SK-N-SH treated with all-trans-retinoic acid at 6 μM for 48 hours (cell line): ENCODE results near the gene COBLL1.

Experiments used
- ATAC-seq: fragments of 200-7000 bp; cut with Tn5 transposase; 3 replicates; pipeline ENCODE4 v1.9.1; 2020; ENCODE audit warnings: mild to moderate bottlenecking, moderate library complexity
- ARNTL ChIP-seq: fragments of 450-650 bp; formaldehyde crosslinking; IDR thresholded peaks from 2 replicates; pipeline ENCODE4 v1.5.0; 2020; ENCODE audit warnings: low read depth, mild to moderate bottlenecking, moderate library complexity, borderline replicate concordance
- BACH2 ChIP-seq: fragments of 250-450 bp; sonication (Bioruptor Pico); IDR thresholded peaks from 2 replicates; pipeline ENCODE4 v1.9.0; 2021; ENCODE audit warnings: mild to moderate bottlenecking, borderline replicate concordance
- CSDC2 ChIP-seq: fragments of 250-450 bp; sonication (Bioruptor Pico); IDR thresholded peaks from 2 replicates; pipeline ENCODE4 v1.5.0; 2020; ENCODE audit warnings: mild to moderate bottlenecking, moderate library complexity
- ESRRG ChIP-seq: fragments of 250-450 bp; sonication (Bioruptor Pico); IDR thresholded peaks from 2 replicates; pipeline ENCODE4 v1.6.1; 2021; ENCODE audit warnings: mild to moderate bottlenecking
- GLIS3 ChIP-seq: fragments of 250-450 bp; sonication (Bioruptor Pico); IDR thresholded peaks from 2 replicates; pipeline ENCODE4 v1.5.0; 2020; ENCODE audit warnings: mild to moderate bottlenecking, moderate library complexity
- ISL1 ChIP-seq: fragments of 250-450 bp; sonication (Bioruptor Pico); IDR thresholded peaks from 2 replicates; pipeline ENCODE4 v2.1.2; 2022; ENCODE audit warnings: mild to moderate bottlenecking, moderate library complexity
- OSR1 ChIP-seq: fragments of 250-450 bp; sonication (Bioruptor Pico); IDR thresholded peaks from 2 replicates; pipeline ENCODE4 v1.8.0; 2022; ENCODE audit warnings: moderate library complexity, mild to moderate bottlenecking, inconsistent platforms
- PPARA ChIP-seq: fragments of 250-450 bp; sonication (Bioruptor Pico); IDR thresholded peaks from 2 replicates; pipeline ENCODE4 v1.5.0; 2020; ENCODE audit warnings: mild to moderate bottlenecking, borderline replicate concordance
- RARB ChIP-seq: fragments of 250-450 bp; sonication (Bioruptor Pico); IDR thresholded peaks from 2 replicates; pipeline ENCODE4 v1.8.0; 2021; ENCODE audit warnings: mild to moderate bottlenecking, moderate library complexity
- SNAI2 ChIP-seq: fragments of 250-450 bp; sonication (Bioruptor Pico); IDR thresholded peaks from 2 replicates; pipeline ENCODE4 v1.5.0; 2020; ENCODE audit warnings: mild to moderate bottlenecking, moderate library complexity
- TCF4 ChIP-seq: fragments of 250-450 bp; sonication (Bioruptor Pico); IDR thresholded peaks from 2 replicates; pipeline ENCODE4 v1.8.0; 2021; ENCODE audit warnings: mild to moderate bottlenecking, moderate library complexity, borderline replicate concordance
- TOX ChIP-seq: fragments of 250-450 bp; sonication (Bioruptor Pico); IDR thresholded peaks from 2 replicates; pipeline ENCODE4 v1.8.0; 2021; ENCODE audit warnings: mild to moderate bottlenecking, moderate library complexity, borderline replicate concordance
- ZC3H10 ChIP-seq: fragments of 250-450 bp; sonication (Bioruptor Pico); IDR thresholded peaks from 2 replicates; pipeline ENCODE4 v1.5.1; 2021; ENCODE audit warnings: mild to moderate bottlenecking, moderate library complexity
- ZFP3 ChIP-seq: fragments of 250-450 bp; sonication (Bioruptor Pico); IDR thresholded peaks from 2 replicates; pipeline ENCODE4 v1.5.0; 2020; ENCODE audit warnings: mild to moderate bottlenecking, moderate library complexity
- ZFP30 ChIP-seq: fragments of 450-650 bp; formaldehyde crosslinking; IDR thresholded peaks from 2 replicates; pipeline ENCODE4 v1.5.0; 2022; ENCODE audit warnings: mild to moderate bottlenecking, moderate library complexity
- ZNF565 ChIP-seq: fragments of 450-650 bp; formaldehyde crosslinking; conservative IDR thresholded peaks from 2 replicates; pipeline ENCODE4 v1.5.0; 2020; ENCODE audit warnings: low read depth, mild to moderate bottlenecking, moderate library complexity
- ZNF70 ChIP-seq: fragments of 450-650 bp; formaldehyde crosslinking; IDR thresholded peaks from 2 replicates; pipeline ENCODE4 v1.5.0; 2020; ENCODE audit warnings: mild to moderate bottlenecking, moderate library complexity
- ZNF8 ChIP-seq: fragments of 450-650 bp; formaldehyde crosslinking; IDR thresholded peaks from 2 replicates; pipeline ENCODE4 v1.5.0; 2020; ENCODE audit warnings: mild to moderate bottlenecking, moderate library complexity
- TF ChIP-seq, protein P1 (sequence below): fragments of 250-450 bp; sonication (Bioruptor Pico); IDR thresholded peaks from 2 replicates; pipeline ENCODE4 v1.5.0; 2020; ENCODE audit warnings: mild to moderate bottlenecking, moderate library complexity
- TF ChIP-seq, protein P2 (sequence below): fragments of 250-450 bp; sonication (Bioruptor Pico); IDR thresholded peaks from 2 replicates; pipeline ENCODE4 v1.8.0; 2020; ENCODE audit warnings: mild to moderate bottlenecking, moderate library complexity, borderline replicate concordance
- TF ChIP-seq, protein P3 (sequence below): fragments of 250-450 bp; sonication (Bioruptor Pico); IDR thresholded peaks from 2 replicates; pipeline ENCODE4 v1.8.0; 2021; ENCODE audit warnings: low read depth, mild to moderate bottlenecking, moderate library complexity, borderline replicate concordance
- TF ChIP-seq, protein P4 (sequence below): fragments of 250-450 bp; sonication (Bioruptor Pico); IDR thresholded peaks from 2 replicates; pipeline ENCODE4 v1.5.1; 2021; ENCODE audit warnings: mild to moderate bottlenecking, moderate library complexity

Gene COBLL1

DNA sequence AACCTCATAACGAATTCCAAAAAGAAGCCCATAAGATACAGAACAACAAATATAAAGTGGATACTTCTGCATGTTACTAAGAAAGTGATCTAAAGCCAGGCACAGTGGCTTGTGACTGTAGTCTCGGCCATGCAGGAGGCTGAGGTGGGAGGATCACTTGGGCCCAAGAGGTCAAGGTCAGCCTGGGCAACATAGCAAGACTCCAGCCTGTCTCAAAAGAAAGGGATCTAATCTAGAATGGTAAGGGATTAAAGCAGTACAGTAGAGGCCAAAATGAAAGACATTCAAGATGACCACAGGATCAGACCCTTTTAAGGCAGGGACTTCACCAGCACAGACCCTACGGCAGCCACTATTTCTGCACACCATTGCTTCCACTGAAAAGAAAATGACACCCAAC lies 3.8 kb downstream of the COBLL1 start (continued):
- TF ChIP-seq ZFP30 (CRISPR knock-in tag) = no peak

DNA sequence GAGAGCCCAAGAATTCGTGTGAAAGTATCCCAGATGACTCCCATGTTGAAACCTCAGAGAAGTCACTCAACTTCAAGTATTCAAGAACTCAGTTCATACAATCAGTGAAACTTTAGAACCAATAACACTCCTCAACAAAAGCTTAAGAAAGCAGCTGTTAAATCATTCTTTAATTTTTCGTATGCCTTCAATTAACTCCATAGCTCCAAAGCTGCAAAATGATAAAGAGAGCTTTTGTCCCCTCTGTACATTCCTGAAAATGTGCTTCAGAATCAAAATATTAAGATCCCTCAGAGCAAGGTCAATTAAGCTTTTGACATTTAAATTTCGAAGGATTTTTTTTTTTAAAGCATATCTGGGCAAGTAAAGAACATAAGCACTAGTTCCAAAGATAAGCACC lies 4.7 kb downstream of the COBLL1 start:
- no peak for TF ChIP-seq ZNF70 (CRISPR knock-in tag)
- no peak for TF ChIP-seq ARNTL
- no peak for TF ChIP-seq ZFP3 (CRISPR knock-in tag)
- no peak for TF ChIP-seq TCF4
- no peak for TF ChIP-seq CSDC2 (CRISPR knock-in tag)
- TF ChIP-seq ISL1 (CRISPR knock-in tag) = no peak
- ATAC-seq = no peak

DNA sequence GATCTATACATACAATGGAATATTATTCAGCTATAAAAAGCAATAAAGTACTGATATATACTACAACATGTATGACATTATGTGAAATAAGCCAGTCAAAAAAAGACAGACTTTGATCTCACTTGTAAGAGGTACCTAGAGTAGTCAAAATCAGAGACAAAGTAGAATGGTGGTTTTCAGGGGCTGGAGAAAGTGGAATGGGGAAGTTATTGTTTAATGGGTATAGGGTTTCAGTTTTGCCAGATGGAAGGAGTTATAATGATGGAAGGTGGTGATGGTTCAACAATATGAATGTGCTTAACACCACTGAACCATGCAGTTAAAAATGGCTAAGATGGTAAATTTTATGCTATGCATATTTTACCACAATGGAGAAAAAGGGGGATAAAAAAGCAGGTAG lies 6.3 kb downstream of the COBLL1 start:
- ATAC-seq = no peak

DNA sequence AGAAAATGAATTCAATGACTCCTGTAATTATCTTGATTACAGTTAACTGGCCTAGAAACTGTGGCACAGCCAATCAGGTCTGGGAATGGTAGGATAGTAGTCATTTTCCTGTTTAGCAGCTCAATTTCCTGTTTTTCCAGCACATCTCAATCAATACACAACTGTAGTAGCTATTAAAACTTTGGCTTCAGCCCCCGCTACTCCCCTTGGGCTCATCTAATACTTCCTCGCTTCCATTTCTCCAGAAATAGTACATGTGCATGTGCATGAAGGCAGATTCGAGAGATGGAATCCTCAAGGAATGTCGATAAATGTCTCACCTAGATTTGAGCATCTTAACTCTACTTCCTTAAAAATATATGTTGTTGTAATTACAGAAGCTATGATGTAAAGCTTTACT lies 9.7 kb downstream of the COBLL1 start:
- ATAC-seq = no peak
- TF ChIP-seq ZC3H10 (CRISPR knock-in tag) = no peak
- no peak for TF ChIP-seq SNAI2 (CRISPR knock-in tag)
- TF ChIP-seq ISL1 (CRISPR knock-in tag) = no peak
- TF ChIP-seq RARB (CRISPR knock-in tag) = no peak
- no peak for TF ChIP-seq ZNF8
- TF ChIP-seq, protein P1, sequence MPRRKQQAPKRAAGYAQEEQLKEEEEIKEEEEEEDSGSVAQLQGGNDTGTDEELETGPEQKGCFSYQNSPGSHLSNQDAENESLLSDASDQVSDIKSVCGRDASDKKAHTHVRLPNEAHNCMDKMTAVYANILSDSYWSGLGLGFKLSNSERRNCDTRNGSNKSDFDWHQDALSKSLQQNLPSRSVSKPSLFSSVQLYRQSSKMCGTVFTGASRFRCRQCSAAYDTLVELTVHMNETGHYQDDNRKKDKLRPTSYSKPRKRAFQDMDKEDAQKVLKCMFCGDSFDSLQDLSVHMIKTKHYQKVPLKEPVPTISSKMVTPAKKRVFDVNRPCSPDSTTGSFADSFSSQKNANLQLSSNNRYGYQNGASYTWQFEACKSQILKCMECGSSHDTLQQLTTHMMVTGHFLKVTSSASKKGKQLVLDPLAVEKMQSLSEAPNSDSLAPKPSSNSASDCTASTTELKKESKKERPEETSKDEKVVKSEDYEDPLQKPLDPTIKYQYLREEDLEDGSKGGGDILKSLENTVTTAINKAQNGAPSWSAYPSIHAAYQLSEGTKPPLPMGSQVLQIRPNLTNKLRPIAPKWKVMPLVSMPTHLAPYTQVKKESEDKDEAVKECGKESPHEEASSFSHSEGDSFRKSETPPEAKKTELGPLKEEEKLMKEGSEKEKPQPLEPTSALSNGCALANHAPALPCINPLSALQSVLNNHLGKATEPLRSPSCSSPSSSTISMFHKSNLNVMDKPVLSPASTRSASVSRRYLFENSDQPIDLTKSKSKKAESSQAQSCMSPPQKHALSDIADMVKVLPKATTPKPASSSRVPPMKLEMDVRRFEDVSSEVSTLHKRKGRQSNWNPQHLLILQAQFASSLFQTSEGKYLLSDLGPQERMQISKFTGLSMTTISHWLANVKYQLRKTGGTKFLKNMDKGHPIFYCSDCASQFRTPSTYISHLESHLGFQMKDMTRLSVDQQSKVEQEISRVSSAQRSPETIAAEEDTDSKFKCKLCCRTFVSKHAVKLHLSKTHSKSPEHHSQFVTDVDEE (CRISPR knock-in tag) = no peak
- no peak for TF ChIP-seq BACH2 (CRISPR knock-in tag)
- TF ChIP-seq, protein P2, sequence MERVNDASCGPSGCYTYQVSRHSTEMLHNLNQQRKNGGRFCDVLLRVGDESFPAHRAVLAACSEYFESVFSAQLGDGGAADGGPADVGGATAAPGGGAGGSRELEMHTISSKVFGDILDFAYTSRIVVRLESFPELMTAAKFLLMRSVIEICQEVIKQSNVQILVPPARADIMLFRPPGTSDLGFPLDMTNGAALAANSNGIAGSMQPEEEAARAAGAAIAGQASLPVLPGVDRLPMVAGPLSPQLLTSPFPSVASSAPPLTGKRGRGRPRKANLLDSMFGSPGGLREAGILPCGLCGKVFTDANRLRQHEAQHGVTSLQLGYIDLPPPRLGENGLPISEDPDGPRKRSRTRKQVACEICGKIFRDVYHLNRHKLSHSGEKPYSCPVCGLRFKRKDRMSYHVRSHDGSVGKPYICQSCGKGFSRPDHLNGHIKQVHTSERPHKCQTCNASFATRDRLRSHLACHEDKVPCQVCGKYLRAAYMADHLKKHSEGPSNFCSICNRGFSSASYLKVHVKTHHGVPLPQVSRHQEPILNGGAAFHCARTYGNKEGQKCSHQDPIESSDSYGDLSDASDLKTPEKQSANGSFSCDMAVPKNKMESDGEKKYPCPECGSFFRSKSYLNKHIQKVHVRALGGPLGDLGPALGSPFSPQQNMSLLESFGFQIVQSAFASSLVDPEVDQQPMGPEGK (CRISPR knock-in tag) = no peak
- TF ChIP-seq TOX (CRISPR knock-in tag) = no peak
- no peak for TF ChIP-seq ZNF70 (CRISPR knock-in tag)
- no peak for TF ChIP-seq OSR1 (CRISPR knock-in tag)
- TF ChIP-seq, protein P3, sequence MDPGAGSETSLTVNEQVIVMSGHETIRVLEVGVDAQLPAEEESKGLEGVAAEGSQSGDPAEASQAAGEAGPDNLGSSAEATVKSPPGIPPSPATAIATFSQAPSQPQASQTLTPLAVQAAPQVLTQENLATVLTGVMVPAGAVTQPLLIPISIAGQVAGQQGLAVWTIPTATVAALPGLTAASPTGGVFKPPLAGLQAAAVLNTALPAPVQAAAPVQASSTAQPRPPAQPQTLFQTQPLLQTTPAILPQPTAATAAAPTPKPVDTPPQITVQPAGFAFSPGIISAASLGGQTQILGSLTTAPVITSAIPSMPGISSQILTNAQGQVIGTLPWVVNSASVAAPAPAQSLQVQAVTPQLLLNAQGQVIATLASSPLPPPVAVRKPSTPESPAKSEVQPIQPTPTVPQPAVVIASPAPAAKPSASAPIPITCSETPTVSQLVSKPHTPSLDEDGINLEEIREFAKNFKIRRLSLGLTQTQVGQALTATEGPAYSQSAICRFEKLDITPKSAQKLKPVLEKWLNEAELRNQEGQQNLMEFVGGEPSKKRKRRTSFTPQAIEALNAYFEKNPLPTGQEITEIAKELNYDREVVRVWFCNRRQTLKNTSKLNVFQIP (CRISPR knock-in tag) = no peak
- TF ChIP-seq TCF4 = no peak

More for the DNA sequence above, 6.3 kb downstream of the COBLL1 start:
- TF ChIP-seq, protein P2 (CRISPR knock-in tag) = no peak
- TF ChIP-seq TOX (CRISPR knock-in tag) (no peak), PPARA (CRISPR knock-in tag) (no peak), ZNF8 (no peak), ZC3H10 (CRISPR knock-in tag) (no peak), GLIS3 (no peak), ARNTL (no peak), CSDC2 (CRISPR knock-in tag) (no peak), RARB (CRISPR knock-in tag) (no peak), BACH2 (CRISPR knock-in tag) (no peak), ZNF70 (CRISPR knock-in tag) (no peak), ESRRG (CRISPR knock-in tag) (no peak), ZNF565 (CRISPR knock-in tag) (no peak), SNAI2 (CRISPR knock-in tag) (no peak), ISL1 (CRISPR knock-in tag) (no peak), ZFP30 (CRISPR knock-in tag) (no peak)
- TF ChIP-seq, protein P4, sequence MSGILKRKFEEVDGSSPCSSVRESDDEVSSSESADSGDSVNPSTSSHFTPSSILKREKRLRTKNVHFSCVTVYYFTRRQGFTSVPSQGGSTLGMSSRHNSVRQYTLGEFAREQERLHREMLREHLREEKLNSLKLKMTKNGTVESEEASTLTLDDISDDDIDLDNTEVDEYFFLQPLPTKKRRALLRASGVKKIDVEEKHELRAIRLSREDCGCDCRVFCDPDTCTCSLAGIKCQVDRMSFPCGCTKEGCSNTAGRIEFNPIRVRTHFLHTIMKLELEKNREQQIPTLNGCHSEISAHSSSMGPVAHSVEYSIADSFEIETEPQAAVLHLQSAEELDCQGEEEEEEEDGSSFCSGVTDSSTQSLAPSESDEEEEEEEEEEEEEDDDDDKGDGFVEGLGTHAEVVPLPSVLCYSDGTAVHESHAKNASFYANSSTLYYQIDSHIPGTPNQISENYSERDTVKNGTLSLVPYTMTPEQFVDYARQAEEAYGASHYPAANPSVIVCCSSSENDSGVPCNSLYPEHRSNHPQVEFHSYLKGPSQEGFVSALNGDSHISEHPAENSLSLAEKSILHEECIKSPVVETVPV (CRISPR knock-in tag) = no peak
- TF ChIP-seq, protein P3 (CRISPR knock-in tag) = no peak
